Lower lobe of right lung (tissue), 2 donors: ENCODE results near the gene PARL. TPM values are rescaled to one million over a fixed set of nuclear protein-coding genes. Genes with fewer than 3 reads are reported as not detected.

Source experiments
- ATAC-seq, 2 donors: fragments of 200-7000 bp; cut with Tn5 transposase; one replicate each; pipeline ENCODE4 v1.9.1; 2020 to 2022; ENCODE audit warnings: mild to moderate bottlenecking in 2 of 2, moderate library complexity in 2 of 2
- DNase-seq: peaks from one replicate; pipeline ENCODE4 v3.0.0-alpha.2; 2020
- H3K27ac ChIP-seq: fragments of 200-600 bp; one replicate; pipeline ENCODE4 v1.8.0; 2022
- H3K27me3 ChIP-seq: fragments of 200-600 bp; one replicate; pipeline ENCODE4 v1.8.0; 2022; ENCODE audit warnings: low read depth
- H3K36me3 ChIP-seq: fragments of 200-600 bp; one replicate; pipeline ENCODE4 v1.8.0; 2022; ENCODE audit warnings: mild to moderate bottlenecking
- H3K4me1 ChIP-seq: fragments of 200-600 bp; one replicate; pipeline ENCODE4 v1.8.0; 2022
- H3K4me3 ChIP-seq: fragments of 200-600 bp; one replicate; pipeline ENCODE4 v1.8.0; 2022; ENCODE audit warnings: mild to moderate bottlenecking
- H3K9me3 ChIP-seq: fragments of 200-600 bp; one replicate; pipeline ENCODE4 v1.8.0; 2022
- intact Hi-C: fragments of 100-400 bp; cut with DNase I; formaldehyde crosslinking; loops from one replicate; pipeline ENCODE4 v1.11.0; 2022
- total RNA-seq: library from RNA; stranded (reverse); fragmentation: NEBNext Ultra II Directional; extraction: Animal tissue kit (Norgen Biotek cat#: 25700); gene quantifications from one replicate; pipeline ENCODE4 v1.2.1, GENCODE V29; 2021
- TF ChIP-seq, protein P1 (sequence below): fragments of 200-600 bp; IDR thresholded peaks from one replicate; pipeline ENCODE4 v1.8.0; 2022; ENCODE audit warnings: antibody characterized with exemption, mild to moderate bottlenecking
- donor health status: DM: no; HTN: yes; CAD: no; lungs with severe emphysema.

PARL gene
- total RNA-seq, 1 donor from 2014 or later: 41.8 TPM

- TF ChIP-seq, protein P1, sequence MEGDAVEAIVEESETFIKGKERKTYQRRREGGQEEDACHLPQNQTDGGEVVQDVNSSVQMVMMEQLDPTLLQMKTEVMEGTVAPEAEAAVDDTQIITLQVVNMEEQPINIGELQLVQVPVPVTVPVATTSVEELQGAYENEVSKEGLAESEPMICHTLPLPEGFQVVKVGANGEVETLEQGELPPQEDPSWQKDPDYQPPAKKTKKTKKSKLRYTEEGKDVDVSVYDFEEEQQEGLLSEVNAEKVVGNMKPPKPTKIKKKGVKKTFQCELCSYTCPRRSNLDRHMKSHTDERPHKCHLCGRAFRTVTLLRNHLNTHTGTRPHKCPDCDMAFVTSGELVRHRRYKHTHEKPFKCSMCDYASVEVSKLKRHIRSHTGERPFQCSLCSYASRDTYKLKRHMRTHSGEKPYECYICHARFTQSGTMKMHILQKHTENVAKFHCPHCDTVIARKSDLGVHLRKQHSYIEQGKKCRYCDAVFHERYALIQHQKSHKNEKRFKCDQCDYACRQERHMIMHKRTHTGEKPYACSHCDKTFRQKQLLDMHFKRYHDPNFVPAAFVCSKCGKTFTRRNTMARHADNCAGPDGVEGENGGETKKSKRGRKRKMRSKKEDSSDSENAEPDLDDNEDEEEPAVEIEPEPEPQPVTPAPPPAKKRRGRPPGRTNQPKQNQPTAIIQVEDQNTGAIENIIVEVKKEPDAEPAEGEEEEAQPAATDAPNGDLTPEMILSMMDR: no peak
- Histone ChIP-seq H3K4me1 (no peaks in the 10 kb centered on the region), H3K4me3 (no peak overlapping the region), H3K36me3 (peaks cover 70% of the 10 kb centered on the region), H3K27me3 (no peaks in the 10 kb centered on the region), H3K27ac (no peak overlapping the region), H3K9me3 (no peaks in the 10 kb centered on the region)
- no peak for DNase-seq
- ATAC-seq: no peak
- intact Hi-C loops: no loop called here
Observed at GRCh38 chr3:183797996-183798395, 86.7 kb downstream of the PARL start.

GRCh38 chr3:183796372-183796771, 88.3 kb downstream of the PARL start:
- DNase-seq: no peak
- Histone ChIP-seq H3K27ac (no peak overlapping the region), H3K9me3 (no peaks in the 10 kb centered on the region), H3K36me3 (peaks cover 70% of the 10 kb centered on the region), H3K27me3 (no peaks in the 10 kb centered on the region), H3K4me3 (no peak overlapping the region), H3K4me1 (no peaks in the 10 kb centered on the region)
- no peak for ATAC-seq
- TF ChIP-seq, protein P1: no peak
- intact Hi-C loops: no loop called here

- Histone ChIP-seq H3K4me1 (no peaks in the 10 kb centered on the region), H3K4me3 (no peak overlapping the region), H3K27me3 (no peaks in the 10 kb centered on the region), H3K9me3 (no peaks in the 10 kb centered on the region), H3K36me3 (peaks cover 73% of the 10 kb centered on the region), H3K27ac (no peak overlapping the region)
- intact Hi-C loops: no loop called here
- ATAC-seq (no peak), DNase-seq (no peak)
- TF ChIP-seq, protein P1: no peak
Observed at GRCh38 chr3:183794452-183794851, 90.2 kb downstream of the PARL start.

DNA sequence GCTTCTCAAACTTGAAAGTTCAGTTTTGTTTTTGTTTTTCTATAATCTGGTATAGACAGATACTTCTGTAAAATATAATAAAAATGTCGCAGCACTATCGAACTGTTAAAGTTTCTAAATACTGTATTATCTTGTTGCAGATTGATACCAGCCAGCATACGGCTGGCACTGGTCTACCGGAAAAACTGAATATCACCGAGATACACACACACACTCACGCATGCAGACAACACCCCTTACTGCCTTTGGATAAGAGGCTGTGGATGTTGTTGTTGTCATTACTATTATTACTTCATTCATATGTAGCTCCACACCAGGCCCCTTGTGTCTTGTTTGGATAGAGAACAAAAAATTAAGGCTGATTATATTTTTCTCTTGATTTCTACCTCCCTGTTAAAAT, 91.7 kb downstream of the PARL start:
- TF ChIP-seq, protein P1: no peak
- Histone ChIP-seq H3K9me3 (no peaks in the 10 kb centered on the region), H3K4me3 (no peak overlapping the region), H3K27me3 (no peaks in the 10 kb centered on the region), H3K36me3 (peaks cover 70% of the 10 kb centered on the region), H3K4me1 (no peaks in the 10 kb centered on the region), H3K27ac (no peak overlapping the region)
- ATAC-seq (no peak), DNase-seq (no peak)
- intact Hi-C loops: no loop called here

DNA sequence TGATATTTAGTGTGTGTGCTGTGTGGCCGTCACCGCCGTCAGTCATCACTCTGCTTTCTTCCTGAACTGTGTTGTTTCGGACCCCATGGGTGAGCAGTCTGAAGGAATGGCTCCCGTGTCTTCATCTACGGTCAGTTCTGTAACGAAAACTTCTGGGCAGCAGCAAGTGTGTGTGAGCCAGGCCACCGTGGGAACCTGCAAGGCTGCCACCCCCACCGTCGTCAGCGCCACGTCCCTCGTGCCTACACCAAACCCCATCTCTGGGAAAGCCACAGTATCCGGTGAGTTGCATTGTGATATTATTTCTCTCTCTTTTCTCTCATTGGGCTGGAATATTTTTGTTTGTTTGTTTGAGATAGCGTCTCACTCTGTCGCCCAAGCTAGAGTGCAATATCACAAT, 94.0 kb downstream of the PARL start:
- no peak for DNase-seq
- intact Hi-C loops: no loop called here

More for the DNA sequence above, 94.0 kb downstream of the PARL start:
- H3K36me3 ChIP-seq: peaks cover 80% of the 10 kb centered on the region
- H3K27ac ChIP-seq: no peak overlapping the region
- no peak overlapping the region for H3K4me3 ChIP-seq
- no peaks in the 10 kb centered on the region for H3K4me1 ChIP-seq
- no peaks in the 10 kb centered on the region for H3K9me3 ChIP-seq
- H3K27me3 ChIP-seq: no peaks in the 10 kb centered on the region
- ATAC-seq: no peak
- TF ChIP-seq, protein P1: no peak
